Measurements from ENCODE around the gene KCNMA1. TPM values are rescaled to one million over a fixed set of nuclear protein-coding genes. Genes with fewer than 3 reads are reported as not detected.

KCNMA1 gene
- polyA plus RNA-seq, 1 experiment, result 21.4 TPM

- no peak overlapping the region for H3K4me3 ChIP-seq (ENCODE audit: low read depth, low read length)
- ChIA-PET POLR2A (interaction anchor here (0.8 kb wide), 1 partner anchor 10 kb away, joined by 3 read pairs; no protein-coding TSS in a partner anchor), CTCF (interaction anchor here (0.9 to 1.3 kb wide), 4 partner anchors 8 to 341 kb away, joined by 3 to 4 read pairs (median 4); no protein-coding TSS in a partner anchor)
- TF ChIP-seq CTCF (IDR thresholded peaks at IDR 0.05; ENCODE audit: insufficient read depth, low read depth, low read length), result no peak
- DNase-seq (ENCODE audit: low read depth), result peak; percentile 42
- no peaks in the 10 kb centered on the region for H3K36me3 ChIP-seq (ENCODE audit: control insufficient read depth, insufficient read depth, low read length)
- H3K27me3 ChIP-seq (ENCODE audit: control insufficient read depth, insufficient read depth, low read length), result no peaks in the 10 kb centered on the region
Measured at GRCh38 chr10:77513781-77514331, 123.8 kb downstream of the KCNMA1 start.

GRCh38 chr10:77513220-77513619, 124.4 kb downstream of the KCNMA1 start:
- ChIA-PET CTCF (interaction anchor here (0.9 to 1.9 kb wide), 5 partner anchors 9 to 340 kb away, joined by 3 to 4 read pairs (median 4); no protein-coding TSS in a partner anchor), POLR2A (interaction anchor here (0.8 kb wide), 1 partner anchor 11 kb away, joined by 3 read pairs; no protein-coding TSS in a partner anchor)
- DNase-seq (ENCODE audit: low read depth), result no peak
- TF ChIP-seq CTCF (IDR thresholded peaks at IDR 0.05; ENCODE audit: insufficient read depth, low read depth, low read length), result no peak
- Histone ChIP-seq H3K27me3 (ENCODE audit: control insufficient read depth, insufficient read depth, low read length) (no peaks in the 10 kb centered on the region), H3K36me3 (ENCODE audit: control insufficient read depth, insufficient read depth, low read length) (no peaks in the 10 kb centered on the region), H3K4me3 (ENCODE audit: low read depth, low read length) (no peak overlapping the region)

GRCh38 chr10:77512219-77512578, 125.4 kb downstream of the KCNMA1 start:
- TF ChIP-seq CTCF (IDR thresholded peaks at IDR 0.05; ENCODE audit: insufficient read depth, low read depth, low read length), result no peak
- Histone ChIP-seq H3K4me3 (ENCODE audit: low read depth, low read length) (no peak overlapping the region), H3K36me3 (ENCODE audit: control insufficient read depth, insufficient read depth, low read length) (no peaks in the 10 kb centered on the region), H3K27me3 (ENCODE audit: control insufficient read depth, insufficient read depth, low read length) (no peaks in the 10 kb centered on the region)
- CTCF ChIA-PET, result interaction anchor here (1.0 to 1.9 kb wide), 2 partner anchors 9 to 16 kb away, joined by 3 to 4 read pairs; no protein-coding TSS in a partner anchor
- POLR2A ChIA-PET, result no interaction called here
- no peak for DNase-seq (ENCODE audit: low read depth)

- no peak for DNase-seq (ENCODE audit: low read depth)
- Histone ChIP-seq H3K4me3 (ENCODE audit: low read depth, low read length) (no peak overlapping the region), H3K27me3 (ENCODE audit: control insufficient read depth, insufficient read depth, low read length) (no peaks in the 10 kb centered on the region), H3K36me3 (ENCODE audit: control insufficient read depth, insufficient read depth, low read length) (no peaks in the 10 kb centered on the region)
- CTCF ChIA-PET, result interaction anchor here (1.0 to 1.9 kb wide), 2 partner anchors 9 to 16 kb away, joined by 3 to 4 read pairs; no protein-coding TSS in a partner anchor
- POLR2A ChIA-PET, result no interaction called here
- TF ChIP-seq CTCF (IDR thresholded peaks at IDR 0.05; ENCODE audit: insufficient read depth, low read depth, low read length), result no peak
Measured at GRCh38 chr10:77511498-77512218, 126.0 kb downstream of the KCNMA1 start.

- no peak for DNase-seq (ENCODE audit: low read depth)
- no peak for TF ChIP-seq CTCF (IDR thresholded peaks at IDR 0.05; ENCODE audit: insufficient read depth, low read depth, low read length)
- Histone ChIP-seq H3K36me3 (ENCODE audit: control insufficient read depth, insufficient read depth, low read length) (no peaks in the 10 kb centered on the region), H3K27me3 (ENCODE audit: control insufficient read depth, insufficient read depth, low read length) (no peaks in the 10 kb centered on the region), H3K4me3 (ENCODE audit: low read depth, low read length) (no peak overlapping the region)
- POLR2A ChIA-PET, result no interaction called here
- CTCF ChIA-PET, result interaction anchor here (1.6 kb wide), 1 partner anchor 82 kb away, joined by 3 read pairs; no protein-coding TSS in a partner anchor
Measured at GRCh38 chr10:77510695-77511094, 126.9 kb downstream of the KCNMA1 start.
